ENCODE measurements around the gene SLC25A36. TPM values are rescaled to one million over a fixed set of nuclear protein-coding genes. Genes with fewer than 3 reads are reported as not detected.

The SLC25A36 gene
- total and polyA plus RNA-seq, 12 donors: 21.3 to 124 (median 52.7) TPM

DNA sequence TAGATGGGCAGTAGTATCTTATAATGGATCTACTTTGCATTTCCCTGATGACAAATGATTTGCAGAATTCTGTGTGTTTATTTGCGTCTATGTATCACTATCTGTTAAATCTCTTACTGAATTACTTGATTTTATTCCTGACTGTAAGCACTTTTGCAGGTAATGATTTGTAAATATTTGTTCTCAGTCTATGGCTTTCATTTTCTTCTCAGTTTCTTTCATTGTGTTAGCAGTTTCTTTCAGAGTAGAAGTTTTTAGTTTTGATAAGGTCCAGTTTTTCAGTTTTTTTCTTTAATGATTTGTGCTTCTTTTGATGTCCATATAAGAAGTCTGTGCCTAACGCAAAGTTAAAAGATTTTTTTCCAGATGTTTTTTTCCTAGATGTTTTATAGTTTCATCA is 12.9 kb downstream of the SLC25A36 start:
- no peaks in the 10 kb centered on the region for H3K27me3 ChIP-seq
- TF ChIP-seq POLR2A (IDR thresholded peaks at IDR 0.05): no peak
- TF ChIP-seq, protein P1, sequence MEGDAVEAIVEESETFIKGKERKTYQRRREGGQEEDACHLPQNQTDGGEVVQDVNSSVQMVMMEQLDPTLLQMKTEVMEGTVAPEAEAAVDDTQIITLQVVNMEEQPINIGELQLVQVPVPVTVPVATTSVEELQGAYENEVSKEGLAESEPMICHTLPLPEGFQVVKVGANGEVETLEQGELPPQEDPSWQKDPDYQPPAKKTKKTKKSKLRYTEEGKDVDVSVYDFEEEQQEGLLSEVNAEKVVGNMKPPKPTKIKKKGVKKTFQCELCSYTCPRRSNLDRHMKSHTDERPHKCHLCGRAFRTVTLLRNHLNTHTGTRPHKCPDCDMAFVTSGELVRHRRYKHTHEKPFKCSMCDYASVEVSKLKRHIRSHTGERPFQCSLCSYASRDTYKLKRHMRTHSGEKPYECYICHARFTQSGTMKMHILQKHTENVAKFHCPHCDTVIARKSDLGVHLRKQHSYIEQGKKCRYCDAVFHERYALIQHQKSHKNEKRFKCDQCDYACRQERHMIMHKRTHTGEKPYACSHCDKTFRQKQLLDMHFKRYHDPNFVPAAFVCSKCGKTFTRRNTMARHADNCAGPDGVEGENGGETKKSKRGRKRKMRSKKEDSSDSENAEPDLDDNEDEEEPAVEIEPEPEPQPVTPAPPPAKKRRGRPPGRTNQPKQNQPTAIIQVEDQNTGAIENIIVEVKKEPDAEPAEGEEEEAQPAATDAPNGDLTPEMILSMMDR (IDR thresholded peaks at IDR 0.05): no peak
- H3K27ac ChIP-seq: no peak overlapping the region
- peaks cover 7 to 26% of the 10 kb centered on the region in 2 donors for H3K4me1 ChIP-seq (replicated peaks in 1 of 2)
- no peak for DNase-seq
- H3K36me3 ChIP-seq (replicated peaks in 1 of 2): peaks cover 0 to 3% of the 10 kb centered on the region in 2 donors
- H3K4me3 ChIP-seq: no peak overlapping the region
- intact Hi-C loops (cut with DNase I): no loop called here
- 66 to 78% (median 74%) methylated on average over 2 of the region's 2 CpGs for WGBS, 4 donors
- no peaks in the 10 kb centered on the region for H3K9me3 ChIP-seq (replicated peaks in 1 of 3)

DNA sequence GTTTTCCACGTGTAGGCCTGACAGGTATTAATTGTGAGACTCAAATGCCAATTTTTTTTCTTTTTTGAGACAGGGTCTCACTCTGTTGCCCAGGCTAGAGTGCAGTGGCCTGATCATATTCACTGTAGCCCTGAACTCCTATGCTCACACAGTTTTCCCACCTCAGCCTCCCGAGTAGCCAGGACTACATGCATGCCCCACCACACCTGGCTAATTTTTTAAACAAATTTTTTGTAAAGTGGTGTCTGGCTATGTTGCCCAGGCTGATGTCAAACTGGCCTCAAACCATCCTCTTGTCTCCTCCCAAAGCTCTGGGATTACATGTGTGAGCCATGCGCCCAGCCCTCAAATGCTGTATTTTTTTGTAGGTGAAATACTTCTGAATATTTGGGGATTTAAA is 14.0 kb downstream of the SLC25A36 start:
- no peak for DNase-seq
- no peak for TF ChIP-seq POLR2A (IDR thresholded peaks at IDR 0.05)
- TF ChIP-seq, protein P1 (IDR thresholded peaks at IDR 0.05): no peak
- 84 to 89% (median 85%) methylated on average over 3 of the region's 3 CpGs for WGBS, 4 donors
- no peak overlapping the region for H3K4me3 ChIP-seq
- H3K4me1 ChIP-seq (replicated peaks in 1 of 2): peaks cover 7 to 21% of the 10 kb centered on the region in 2 donors
- intact Hi-C loops (cut with DNase I): no loop called here
- peaks cover 0 to 3% of the 10 kb centered on the region in 2 donors for H3K36me3 ChIP-seq (replicated peaks in 1 of 2)
- H3K9me3 ChIP-seq (replicated peaks in 1 of 3): no peaks in the 10 kb centered on the region
- H3K27me3 ChIP-seq: no peaks in the 10 kb centered on the region
- no peak overlapping the region for H3K27ac ChIP-seq

DNA sequence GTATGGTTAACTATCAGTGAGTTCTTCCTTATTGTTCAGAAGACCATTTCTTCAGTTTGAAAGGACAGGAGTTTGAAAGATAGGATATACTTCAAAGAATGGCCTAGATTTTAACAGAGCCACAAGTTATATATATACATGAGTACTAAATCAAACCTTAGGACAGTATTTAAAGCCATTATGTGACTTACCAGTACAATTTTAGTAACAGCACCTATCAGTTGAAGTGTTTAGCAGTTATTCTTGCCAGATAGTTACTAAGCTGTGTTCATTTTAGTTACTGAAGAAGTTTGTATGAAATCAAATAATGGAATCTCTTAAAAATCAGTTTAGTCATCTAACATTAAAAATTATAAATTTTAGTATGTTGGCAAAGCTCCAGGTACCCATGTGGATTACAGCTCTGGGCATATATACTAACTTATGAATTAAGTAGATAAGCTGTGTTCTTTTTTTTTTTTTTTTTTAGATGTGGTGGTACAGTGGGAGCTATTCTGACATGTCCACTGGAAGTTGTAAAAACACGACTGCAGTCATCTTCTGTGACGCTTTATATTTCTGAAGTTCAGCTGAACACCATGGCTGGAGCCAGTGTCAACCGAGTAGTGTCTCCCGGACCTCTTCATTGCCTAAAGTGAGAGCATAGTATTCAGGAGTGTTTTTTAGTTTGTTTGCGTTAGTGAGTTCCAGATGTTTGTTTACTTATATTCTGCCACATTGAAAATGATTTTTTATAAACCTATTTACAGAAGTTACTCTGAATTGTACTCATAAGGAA is 14.6 kb downstream of the SLC25A36 start:
- Histone ChIP-seq H3K27me3 (no peaks in the 10 kb centered on the region), H3K4me3 (no peak overlapping the region), H3K4me1 (replicated peaks in 1 of 2) (peaks cover 7 to 21% of the 10 kb centered on the region in 2 donors), H3K27ac (no peak overlapping the region), H3K9me3 (replicated peaks in 1 of 3) (no peaks in the 10 kb centered on the region), H3K36me3 (replicated peaks in 1 of 2) (peaks cover 0 to 3% of the 10 kb centered on the region in 2 donors)
- TF ChIP-seq, protein P1 (IDR thresholded peaks at IDR 0.05): no peak
- TF ChIP-seq POLR2A (IDR thresholded peaks at IDR 0.05): no peak
- DNase-seq: no peak
- 85 to 93% (median 91%) methylated on average over 5 of the region's 5 CpGs for WGBS, 4 donors
- intact Hi-C loops (cut with DNase I): no loop called here

DNA sequence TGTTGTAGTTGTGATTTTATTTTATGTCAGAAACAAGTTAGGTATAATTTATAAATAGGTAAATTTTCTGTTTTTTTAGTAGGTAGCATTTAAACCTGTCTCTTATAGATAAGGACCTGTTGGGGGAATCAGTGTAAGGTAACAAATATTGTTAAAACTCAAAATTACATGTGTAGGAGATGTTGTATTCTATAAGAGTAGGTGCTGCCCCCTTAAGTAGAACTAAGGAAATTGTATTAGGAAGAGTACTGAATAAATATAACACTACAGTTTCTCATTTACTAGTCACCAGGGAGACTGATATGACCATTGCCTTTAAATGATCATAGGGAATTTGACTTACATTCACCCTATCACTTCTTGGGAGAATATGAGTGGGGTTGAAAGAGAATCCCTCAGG is 31.2 kb downstream of the SLC25A36 start:
- TF ChIP-seq POLR2A (IDR thresholded peaks at IDR 0.05): no peak
- TF ChIP-seq, protein P1 (IDR thresholded peaks at IDR 0.05): peak; percentile 6 to 40 (median 25)
- intact Hi-C loops (cut with DNase I): no loop called here

More for the DNA sequence above, 31.2 kb downstream of the SLC25A36 start:
- Histone ChIP-seq H3K4me3 (no peak overlapping the region), H3K9me3 (replicated peaks in 1 of 3) (no peaks in the 10 kb centered on the region), H3K27me3 (no peaks in the 10 kb centered on the region), H3K27ac (no peak overlapping the region), H3K36me3 (replicated peaks in 1 of 2) (peaks cover 0 to 9% of the 10 kb centered on the region in 2 donors), H3K4me1 (replicated peaks in 1 of 2) (no peaks in the 10 kb centered on the region)
- no peak for DNase-seq
